ENCODE measurements around the gene ZNF652. TPM values are rescaled to one million over a fixed set of nuclear protein-coding genes. Genes with fewer than 3 reads are reported as not detected.

ZNF652 gene
- total RNA-seq, 1 experiment from 2014 or later, result 32.1 TPM

DNA sequence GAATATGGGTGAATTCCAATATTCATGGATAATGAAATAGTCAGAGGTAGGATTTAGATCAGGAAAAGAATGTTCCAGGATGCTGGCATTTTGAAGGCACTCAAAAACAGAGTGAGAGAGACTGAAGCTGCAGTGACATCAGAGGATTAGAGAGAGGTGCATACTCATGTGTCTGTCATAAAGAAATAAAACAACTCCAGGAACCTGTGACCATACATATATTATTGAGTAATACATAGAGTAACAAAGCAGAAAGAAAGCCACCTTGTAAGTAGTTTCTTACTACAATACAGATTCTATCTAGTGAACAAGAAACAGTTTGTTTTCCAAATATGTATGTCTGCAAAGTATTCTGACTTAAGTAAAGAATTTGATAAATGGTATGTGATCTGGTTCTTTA lies 69.1 kb downstream of the ZNF652 start:
- no peak for TF ChIP-seq CTCF (conservative IDR thresholded peaks at IDR 0.05; ENCODE audit: low read depth, low read length)
- TF ChIP-seq EZH2 (IDR thresholded peaks at IDR 0.05; ENCODE audit: borderline replicate concordance, low read depth, low read length, poor library complexity, severe bottlenecking), result no peak
- no peaks in the 10 kb centered on the region for H3K27me3 ChIP-seq (replicated peaks; ENCODE audit: insufficient read depth, low read depth, low read length, poor library complexity)
- H3K36me3 ChIP-seq (ENCODE audit: insufficient read depth, low read length, poor library complexity, severe bottlenecking), result peaks cover 1% of the 10 kb centered on the region
- no TSS peak for BruUV-seq (replicated peaks)
- peaks cover 11% of the 10 kb centered on the region for H3K4me1 ChIP-seq (ENCODE audit: insufficient read depth, low read length, poor library complexity, severe bottlenecking)
- ChIA-PET CTCF (no interaction called here), POLR2A (ENCODE audit: low non-redundant PET) (no interaction called here)
- intact Hi-C loops (cut with micrococcal nuclease; ENCODE audit: unreplicated experiment), result loop anchor here (10.0 kb wide), 1 partner anchor 238 kb away; no protein-coding TSS in a partner anchor
- H3K27ac ChIP-seq (ENCODE audit: low read depth, low read length, poor library complexity, severe bottlenecking), result no peak overlapping the region
- H3K9me3 ChIP-seq (ENCODE audit: low read depth, low read length, poor library complexity, severe bottlenecking), result no peaks in the 10 kb centered on the region
- DNase-seq (ENCODE audit: low spot score), result no peak
- H3K4me3 ChIP-seq (ENCODE audit: low read depth, low read length, poor library complexity, severe bottlenecking), result no peak overlapping the region

DNA sequence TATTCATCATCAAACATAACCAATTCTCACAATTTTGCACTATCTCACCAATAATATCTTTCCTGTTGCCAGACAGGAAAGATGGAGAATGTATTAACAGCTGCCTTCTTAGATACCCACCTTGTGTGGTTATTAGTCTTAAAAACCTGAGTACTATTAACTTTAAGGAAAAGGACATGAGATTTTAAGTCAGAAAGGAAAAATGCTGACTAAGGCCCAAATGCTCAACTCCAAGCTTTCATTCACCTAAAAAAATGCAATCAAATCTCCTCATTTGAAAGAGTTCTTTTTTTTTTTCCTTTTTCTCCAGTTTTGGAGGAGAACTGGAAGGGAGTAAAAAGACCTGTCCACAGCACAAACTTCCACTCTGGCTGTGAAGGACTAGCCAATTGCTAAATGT lies 70.1 kb downstream of the ZNF652 start:
- H3K4me1 ChIP-seq (ENCODE audit: insufficient read depth, low read length, poor library complexity, severe bottlenecking), result peaks cover 11% of the 10 kb centered on the region
- TF ChIP-seq EZH2 (IDR thresholded peaks at IDR 0.05; ENCODE audit: borderline replicate concordance, low read depth, low read length, poor library complexity, severe bottlenecking) (no peak), CTCF (conservative IDR thresholded peaks at IDR 0.05; ENCODE audit: low read depth, low read length) (no peak)
- POLR2A ChIA-PET (ENCODE audit: low non-redundant PET), result no interaction called here
- intact Hi-C loops (cut with micrococcal nuclease; ENCODE audit: unreplicated experiment), result loop anchor here (2.0 to 10.0 kb wide), 2 partner anchors 65 to 237 kb away; no protein-coding TSS in a partner anchor
- H3K27ac ChIP-seq (ENCODE audit: low read depth, low read length, poor library complexity, severe bottlenecking), result peak overlapping the region; percentile 44
- H3K9me3 ChIP-seq (ENCODE audit: low read depth, low read length, poor library complexity, severe bottlenecking), result no peaks in the 10 kb centered on the region
- H3K27me3 ChIP-seq (replicated peaks; ENCODE audit: insufficient read depth, low read depth, low read length, poor library complexity), result no peaks in the 10 kb centered on the region
- CTCF ChIA-PET, result interaction anchor here (0.6 kb wide), 2 partner anchors 62 to 76 kb away, joined by 3 to 4 read pairs; no protein-coding TSS in a partner anchor
- H3K36me3 ChIP-seq (ENCODE audit: insufficient read depth, low read length, poor library complexity, severe bottlenecking), result no peaks in the 10 kb centered on the region
- no peak for DNase-seq (ENCODE audit: low spot score)
- BruUV-seq (replicated peaks), result no TSS peak
- H3K4me3 ChIP-seq (ENCODE audit: low read depth, low read length, poor library complexity, severe bottlenecking), result no peak overlapping the region

- peak; percentile 88 for TF ChIP-seq CTCF (conservative IDR thresholded peaks at IDR 0.05; ENCODE audit: low read depth, low read length)
- no peak for TF ChIP-seq EZH2 (IDR thresholded peaks at IDR 0.05; ENCODE audit: borderline replicate concordance, low read depth, low read length, poor library complexity, severe bottlenecking)
- Histone ChIP-seq H3K4me3 (ENCODE audit: low read depth, low read length, poor library complexity, severe bottlenecking) (no peak overlapping the region), H3K27ac (ENCODE audit: low read depth, low read length, poor library complexity, severe bottlenecking) (peak overlapping the region; percentile 44), H3K9me3 (ENCODE audit: low read depth, low read length, poor library complexity, severe bottlenecking) (no peaks in the 10 kb centered on the region), H3K4me1 (ENCODE audit: insufficient read depth, low read length, poor library complexity, severe bottlenecking) (peaks cover 11% of the 10 kb centered on the region), H3K36me3 (ENCODE audit: insufficient read depth, low read length, poor library complexity, severe bottlenecking) (no peaks in the 10 kb centered on the region), H3K27me3 (replicated peaks; ENCODE audit: insufficient read depth, low read depth, low read length, poor library complexity) (no peaks in the 10 kb centered on the region)
- DNase-seq (ENCODE audit: low spot score), result peak; percentile 76
- ChIA-PET POLR2A (ENCODE audit: low non-redundant PET) (no interaction called here), CTCF (interaction anchor here (0.5 to 1.1 kb wide), 12 partner anchors 10 to 619 kb away, joined by 3 to 10 read pairs (median 4); no protein-coding TSS in a partner anchor)
- intact Hi-C loops (cut with micrococcal nuclease; ENCODE audit: unreplicated experiment), result loop anchor here (2.0 to 10.0 kb wide), 2 partner anchors 64 to 236 kb away; no protein-coding TSS in a partner anchor
- BruUV-seq (replicated peaks), result no TSS peak
Observed at GRCh38 chr17:49290690-49291359, 71.2 kb downstream of the ZNF652 start.
